Stimulated activated CD4-positive, alpha-beta T cell treated with anti-CD3 and anti-CD28 coated beads, Interleukin-1b, Interleukin-23, amount 100 ng/mL, for 24 hours (primary cell): ENCODE data around the gene EIF4E1B.

Source experiments
- DNase-seq, 4 experiments: peaks; one replicate each; pipeline ENCODE4 v3.0.0-alpha.2; 2020; ENCODE audit warnings: low read depth in 4 of 4, low spot score in 1 of 4

EIF4E1B gene

GRCh38 chr5:176682016-176682531 lies 51.6 kb downstream of the EIF4E1B start:
- DNase-seq: no peak

GRCh38 chr5:176685010-176685409 lies 54.5 kb downstream of the EIF4E1B start:
- DNase-seq: no peak

- no peak for DNase-seq
These were observed 56.8 kb downstream of the EIF4E1B start for GRCh38 chr5:176687247-176687646.

GRCh38 chr5:176687881-176688280 lies 57.4 kb downstream of the EIF4E1B start:
- no peak for DNase-seq

GRCh38 chr5:176690911-176691310 lies 60.4 kb downstream of the EIF4E1B start:
- no peak for DNase-seq

GRCh38 chr5:176691524-176691923 lies 61.0 kb downstream of the EIF4E1B start:
- no peak for DNase-seq

- no peak for DNase-seq
These were observed 61.9 kb downstream of the EIF4E1B start for GRCh38 chr5:176692326-176692725.

GRCh38 chr5:176692839-176693476 lies 62.5 kb downstream of the EIF4E1B start:
- no peak for DNase-seq

GRCh38 chr5:176693477-176693851 lies 63.0 kb downstream of the EIF4E1B start:
- DNase-seq: no peak

GRCh38 chr5:176694146-176694545 lies 63.7 kb downstream of the EIF4E1B start:
- DNase-seq: no peak

- no peak for DNase-seq
These were observed 64.2 kb downstream of the EIF4E1B start for GRCh38 chr5:176694631-176695030.

GRCh38 chr5:176695073-176695472 lies 64.6 kb downstream of the EIF4E1B start:
- DNase-seq: no peak
